Left cardiac atrium (tissue), 4 donors: ENCODE results near the gene SHISA9. TPM values are rescaled to one million over a fixed set of nuclear protein-coding genes. Genes with fewer than 3 reads are reported as not detected.

Experiments used
- ATAC-seq, 2 donors: fragments of 200-7000 bp; cut with Tn5 transposase; one replicate each; pipeline ENCODE4 v1.9.1; 2020; ENCODE audit warnings: mild to moderate bottlenecking in 2 of 2, moderate library complexity in 2 of 2
- DNase-seq: peaks from one replicate; pipeline ENCODE4 v3.0.0-alpha.2; 2020
- intact Hi-C, 2 donors: fragments of 100-400 bp; cut with DNase I; formaldehyde crosslinking; loops; one replicate each; pipeline versions ENCODE4 v1.14.1 to v1.15.1; 2022 to 2023
- total RNA-seq, 2 donors: library from RNA; stranded (reverse); fragmentation: NEBNext Ultra II Directional; extraction: Animal tissue kit (Norgen Biotek cat#: 25700); gene quantifications; one replicate each; pipeline ENCODE4 v1.2.1, GENCODE V29; 2021
- donor health status: DM: no; HTN: yes; CAD: no.
- donor health status: DM: no; HTN: yes; CAD: no; lungs with severe emphysema.
- donor health status: DM: yes; HTN: yes; CAD: no.
- donor health status: Dilated cardiomyopathy.

The SHISA9 gene
- total RNA-seq, 2 donors from 2014 or later = 0.31 to 0.44 TPM

- ATAC-seq = no peak
- intact Hi-C loops = no loop called here
- DNase-seq = no peak
Observed at GRCh38 chr16:13143551-13143950, 242.2 kb downstream of the SHISA9 start.

- ATAC-seq (no peak), DNase-seq (no peak)
- intact Hi-C loops = no loop called here
Observed at GRCh38 chr16:13146829-13147228, 245.4 kb downstream of the SHISA9 start.

- no peak for ATAC-seq
- intact Hi-C loops = no loop called here
Observed at GRCh38 chr16:13148294-13148693, 246.9 kb downstream of the SHISA9 start.

GRCh38 chr16:13148836-13149235 is 247.4 kb downstream of the SHISA9 start:
- ATAC-seq = no peak
- intact Hi-C loops = no loop called here

More at GRCh38 chr16:13148294-13148693, 246.9 kb downstream of the SHISA9 start:
- DNase-seq = no peak

GRCh38 chr16:13150181-13150885 is 248.9 kb downstream of the SHISA9 start:
- intact Hi-C loops = no loop called here
- no peak for DNase-seq
- ATAC-seq = no peak

More at GRCh38 chr16:13148836-13149235, 247.4 kb downstream of the SHISA9 start:
- DNase-seq = no peak

- intact Hi-C loops = no loop called here
- DNase-seq (no peak), ATAC-seq (no peak)
Observed at GRCh38 chr16:13153696-13154095, 252.3 kb downstream of the SHISA9 start.

GRCh38 chr16:13154799-13155198 is 253.4 kb downstream of the SHISA9 start:
- DNase-seq = no peak
- intact Hi-C loops = no loop called here
- ATAC-seq = no peak

- intact Hi-C loops = no loop called here
- DNase-seq = no peak
- no peak for ATAC-seq
Observed at GRCh38 chr16:13155377-13155776, 254.0 kb downstream of the SHISA9 start.

GRCh38 chr16:13155780-13156179 is 254.4 kb downstream of the SHISA9 start:
- no peak for DNase-seq
- intact Hi-C loops = no loop called here
- ATAC-seq = no peak

GRCh38 chr16:13157082-13157481 is 255.7 kb downstream of the SHISA9 start:
- ATAC-seq (no peak), DNase-seq (no peak)
- intact Hi-C loops = no loop called here

GRCh38 chr16:13158427-13158826 is 257.0 kb downstream of the SHISA9 start:
- ATAC-seq (no peak), DNase-seq (no peak)
- intact Hi-C loops = no loop called here

GRCh38 chr16:13165024-13165423 is 263.6 kb downstream of the SHISA9 start:
- DNase-seq (no peak), ATAC-seq (no peak)
- intact Hi-C loops = no loop called here

GRCh38 chr16:13168091-13168572 is 266.7 kb downstream of the SHISA9 start:
- ATAC-seq = no peak
- intact Hi-C loops = no loop called here
- no peak for DNase-seq

GRCh38 chr16:13171313-13171712 is 269.9 kb downstream of the SHISA9 start:
- no peak for DNase-seq
- ATAC-seq = no peak
- intact Hi-C loops = no loop called here

GRCh38 chr16:13176711-13177110 is 275.3 kb downstream of the SHISA9 start:
- DNase-seq (no peak), ATAC-seq (no peak)
- intact Hi-C loops = no loop called here

- intact Hi-C loops = no loop called here
- no peak for DNase-seq
Observed at GRCh38 chr16:13178318-13178717, 276.9 kb downstream of the SHISA9 start.

GRCh38 chr16:13181432-13181831 is 280.0 kb downstream of the SHISA9 start:
- intact Hi-C loops = no loop called here
- ATAC-seq (no peak), DNase-seq (no peak)

More at GRCh38 chr16:13178318-13178717, 276.9 kb downstream of the SHISA9 start:
- no peak for ATAC-seq

GRCh38 chr16:13186813-13187212 is 285.4 kb downstream of the SHISA9 start:
- DNase-seq (no peak), ATAC-seq (no peak)
- intact Hi-C loops = no loop called here

- DNase-seq = no peak
- ATAC-seq = no peak
- intact Hi-C loops = no loop called here
Observed at GRCh38 chr16:13189250-13189649, 287.9 kb downstream of the SHISA9 start.

- intact Hi-C loops = no loop called here
- DNase-seq (no peak), ATAC-seq (no peak)
Observed at GRCh38 chr16:13193721-13194120, 292.3 kb downstream of the SHISA9 start.

- DNase-seq = no peak
- intact Hi-C loops = no loop called here
- no peak for ATAC-seq
Observed at GRCh38 chr16:13194766-13195165, 293.4 kb downstream of the SHISA9 start.
